HepG2 (cell line): ENCODE measurements around the gene CHST4. TPM values are rescaled to one million over a fixed set of nuclear protein-coding genes. Genes with fewer than 3 reads are reported as not detected.
A peak's percentile ranks its signal among the peaks of the same experiment; 100 is the strongest.

ENCODE experiments used
- ATM ChIP-seq: fragments of 450-650 bp; IDR thresholded peaks from 2 replicates; pipeline ENCODE4 v1.7.1; 2017; ENCODE audit warnings: mild to moderate bottlenecking, borderline replicate concordance
- CENPX ChIP-seq: sonication (generic); formaldehyde crosslinking; IDR thresholded peaks from 2 replicates; pipeline ENCODE4 v1.9.0; 2021; ENCODE audit warnings: mild to moderate bottlenecking, missing genetic modification reagents, moderate library complexity
- FOXA1 ChIP-seq, 2 experiments: fragments of 450-650 bp in 1 of 2; sonication (generic) in 1 of 2; formaldehyde crosslinking in 1 of 2; IDR thresholded peaks; 2 replicates each; pipeline versions ENCODE4 v1.4.0 to v1.6.1; 2016 to 2020; ENCODE audit warnings: missing genetic modification reagents in 1 of 2
- HNRNPLL ChIP-seq: fragments of 200-400 bp; formaldehyde crosslinking; IDR thresholded peaks from 2 replicates; pipeline ENCODE4 v1.6.1; 2017; ENCODE audit warnings: mild to moderate bottlenecking, low read depth, low read length; ENCODE audit not compliant: poor library complexity, severe bottlenecking
- IRF2 ChIP-seq: IDR thresholded peaks from 2 replicates; pipeline ENCODE4 v1.6.1; 2018; ENCODE audit warnings: missing genetic modification reagents, missing compliant biosample characterization
- KDM6A ChIP-seq: IDR thresholded peaks from 2 replicates; pipeline ENCODE4 v1.6.1; 2016; ENCODE audit warnings: low read depth
- MIER3 ChIP-seq: IDR thresholded peaks from 2 replicates; pipeline ENCODE4 v1.6.1; 2016; ENCODE audit warnings: missing compliant biosample characterization, borderline replicate concordance
- MIXL1 ChIP-seq: IDR thresholded peaks from 2 replicates; pipeline ENCODE4 v1.6.1; 2016
- NCOA2 ChIP-seq: sonication (generic); formaldehyde crosslinking; IDR thresholded peaks from 2 replicates; pipeline ENCODE4 v1.8.0; 2022; ENCODE audit warnings: inconsistent platforms
- NFKBIZ ChIP-seq: IDR thresholded peaks from 2 replicates; pipeline ENCODE4 v1.6.1; 2018; ENCODE audit warnings: missing genetic modification reagents, missing compliant biosample characterization
- NR2F2 ChIP-seq: IDR thresholded peaks from 2 replicates; pipeline ENCODE4 v1.6.1; 2012; ENCODE audit warnings: low read depth, inconsistent platforms, borderline replicate concordance
- PHB2 ChIP-seq: fragments of 450-650 bp; IDR thresholded peaks from 2 replicates; pipeline ENCODE4 v1.6.1; 2018; ENCODE audit not compliant: partially characterized antibody
- PPARG ChIP-seq: conservative IDR thresholded peaks from 2 replicates; pipeline ENCODE4 v1.6.1; 2016; ENCODE audit warnings: missing biosample characterization, missing genetic modification reagents
- RORA ChIP-seq: sonication (generic); formaldehyde crosslinking; IDR thresholded peaks from 2 replicates; pipeline ENCODE4 v1.5.0; 2020; ENCODE audit warnings: mild to moderate bottlenecking, missing genetic modification reagents, moderate library complexity
- SIX4 ChIP-seq: sonication (generic); formaldehyde crosslinking; IDR thresholded peaks from 2 replicates; pipeline ENCODE4 v1.4.0; 2020; ENCODE audit warnings: missing genetic modification reagents
- SP5 ChIP-seq: IDR thresholded peaks from 2 replicates; pipeline ENCODE4 v1.6.1; 2016; ENCODE audit warnings: low read depth, borderline replicate concordance
- TSC22D2 ChIP-seq: sonication (generic); formaldehyde crosslinking; IDR thresholded peaks from 2 replicates; pipeline ENCODE4 v1.5.1; 2020; ENCODE audit warnings: missing genetic modification reagents, mild to moderate bottlenecking, borderline replicate concordance
- ZBTB43 ChIP-seq: sonication (generic); formaldehyde crosslinking; conservative IDR thresholded peaks from 2 replicates; pipeline ENCODE4 v1.4.0; 2020; ENCODE audit warnings: missing genetic modification reagents
- ZKSCAN1 ChIP-seq: fragments of 150-350 bp; IDR thresholded peaks from 2 replicates; pipeline ENCODE4 v1.6.1; 2014; ENCODE audit warnings: low read length
- ZMYM4 ChIP-seq: sonication (generic); formaldehyde crosslinking; IDR thresholded peaks from 2 replicates; pipeline ENCODE4 v1.8.1; 2023; ENCODE audit warnings: mild to moderate bottlenecking, missing genetic modification reagents
- ZNF44 ChIP-seq: sonication (generic); formaldehyde crosslinking; IDR thresholded peaks from 2 replicates; pipeline ENCODE4 v1.5.1; 2020; ENCODE audit warnings: mild to moderate bottlenecking, missing genetic modification reagents
- polyA plus RNA-seq, 8 experiments: library from polyadenylated mRNA; depleted of rRNA in 3 of 8; stranded (reverse) in 7 of 8; unstranded in 1 of 8; fragments of >200 nt; fragmentation: Illumina TruSeq in 4 of 8; extraction: Trizol in 4 of 8; gene quantifications; 2 replicates each; pipeline versions ENCODE4 v1.2.1 to v1.2.3, GENCODE V29; 2011 to 2016; ENCODE audit warnings: low read depth in 4 of 8, missing spikeins in 1 of 8, mixed read lengths in 1 of 8; ENCODE audit not compliant: insufficient read depth in 1 of 8
- total RNA-seq, 5 experiments: library from RNA; depleted of rRNA; stranded (reverse); fragments of >200 nt; fragmentation: Illumina TruSeq; extraction: Trizol; gene quantifications; 2 replicates each; pipeline ENCODE4 v1.2.3, GENCODE V29; 2016; ENCODE audit warnings: low read depth in 1 of 5
- TF ChIP-seq, protein P1 (sequence below), 2 experiments: sonication (generic) in 1 of 2; formaldehyde crosslinking in 1 of 2; IDR thresholded peaks; 2 replicates each; pipeline versions ENCODE4 v1.4.0 to v1.6.1; 2018 to 2020; ENCODE audit warnings: missing genetic modification reagents in 2 of 2, borderline replicate concordance in 1 of 2, low read depth in 1 of 2, mild to moderate bottlenecking in 1 of 2, missing biosample characterization in 1 of 2
- TF ChIP-seq, protein P2 (sequence below): sonication (generic); formaldehyde crosslinking; IDR thresholded peaks from 2 replicates; pipeline ENCODE4 v1.5.0; 2020; ENCODE audit warnings: mild to moderate bottlenecking, low read depth, missing genetic modification reagents, borderline replicate concordance
- TF ChIP-seq, protein P3 (sequence below): sonication (generic); formaldehyde crosslinking; IDR thresholded peaks from 2 replicates; pipeline ENCODE4 v1.4.0; 2020; ENCODE audit warnings: missing genetic modification reagents
- TF ChIP-seq, protein P4 (sequence below): sonication (generic); formaldehyde crosslinking; IDR thresholded peaks from 2 replicates; pipeline ENCODE4 v1.5.1; 2020; ENCODE audit warnings: missing genetic modification reagents, mild to moderate bottlenecking, borderline replicate concordance

The CHST4 gene
- total and polyA plus RNA-seq, 2 of the 13 experiments (the other 11 are each of a cell fraction or from before 2014, with no cell fraction given), result not detected

DNA sequence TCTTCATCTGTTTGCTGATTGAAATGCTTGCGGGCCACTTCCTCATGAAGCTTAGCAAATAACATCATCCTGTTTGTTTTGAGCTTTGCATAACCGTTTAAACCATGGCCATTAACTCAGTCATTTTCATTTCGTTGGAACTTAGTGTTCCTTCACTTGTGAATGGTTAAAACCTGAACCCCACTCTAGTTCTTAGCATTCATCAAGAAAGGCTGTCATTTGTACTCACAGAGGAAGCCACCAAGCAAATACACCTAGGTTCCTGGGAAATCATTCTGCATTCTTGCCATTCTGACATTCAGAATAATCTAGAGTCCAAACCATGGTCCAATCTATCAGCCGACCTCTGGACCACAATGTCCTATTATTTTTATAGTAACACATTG, 59.1 kb downstream of the CHST4 start (continued):
- TF ChIP-seq, protein P1, sequence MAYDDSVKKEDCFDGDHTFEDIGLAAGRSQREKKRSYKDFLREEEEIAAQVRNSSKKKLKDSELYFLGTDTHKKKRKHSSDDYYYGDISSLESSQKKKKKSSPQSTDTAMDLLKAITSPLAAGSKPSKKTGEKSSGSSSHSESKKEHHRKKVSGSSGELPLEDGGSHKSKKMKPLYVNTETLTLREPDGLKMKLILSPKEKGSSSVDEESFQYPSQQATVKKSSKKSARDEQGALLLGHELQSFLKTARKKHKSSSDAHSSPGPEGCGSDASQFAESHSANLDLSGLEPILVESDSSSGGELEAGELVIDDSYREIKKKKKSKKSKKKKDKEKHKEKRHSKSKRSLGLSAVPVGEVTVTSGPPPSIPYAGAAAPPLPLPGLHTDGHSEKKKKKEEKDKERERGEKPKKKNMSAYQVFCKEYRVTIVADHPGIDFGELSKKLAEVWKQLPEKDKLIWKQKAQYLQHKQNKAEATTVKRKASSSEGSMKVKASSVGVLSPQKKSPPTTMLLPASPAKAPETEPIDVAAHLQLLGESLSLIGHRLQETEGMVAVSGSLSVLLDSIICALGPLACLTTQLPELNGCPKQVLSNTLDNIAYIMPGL (CRISPR knock-in tag; IDR thresholded peaks at IDR 0.05; ENCODE audit: borderline replicate concordance in 1 of 2, low read depth in 1 of 2), result 0 out of 4 replicates have a peak, but pooled peaks of 1 of the 2 experiments have one; percentile 8
- TF ChIP-seq CENPX (CRISPR knock-in tag), result no peak
- no peak for TF ChIP-seq SIX4 (CRISPR knock-in tag)
- peak; percentile 12; the same call in 1 of the 2 replicates for TF ChIP-seq SP5 (CRISPR knock-in tag)
- TF ChIP-seq ATM, result peak; percentile 94; the same call in 1 of the 2 replicates
- TF ChIP-seq IRF2 (CRISPR knock-in tag), result peak; percentile 71
- peak; percentile 88 for TF ChIP-seq NCOA2 (CRISPR knock-in tag)
- no peak for TF ChIP-seq ZMYM4
- no peak for TF ChIP-seq TSC22D2 (CRISPR knock-in tag)
- TF ChIP-seq HNRNPLL, result no peak
- 0 out of 2 replicates have a peak, but pooled peaks have one; percentile 10 for TF ChIP-seq MIER3 (CRISPR knock-in tag)
- TF ChIP-seq PHB2, result no peak
- TF ChIP-seq NFKBIZ (CRISPR knock-in tag), result peak; percentile 65
- TF ChIP-seq RORA (CRISPR knock-in tag), result no peak
- TF ChIP-seq, protein P2, sequence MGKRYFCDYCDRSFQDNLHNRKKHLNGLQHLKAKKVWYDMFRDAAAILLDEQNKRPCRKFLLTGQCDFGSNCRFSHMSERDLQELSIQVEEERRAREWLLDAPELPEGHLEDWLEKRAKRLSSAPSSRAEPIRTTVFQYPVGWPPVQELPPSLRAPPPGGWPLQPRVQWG, result no peak
- peak; percentile 28; the same call in 1 of the 2 replicates for TF ChIP-seq PPARG (CRISPR knock-in tag)
- no peak for TF ChIP-seq FOXA1 (IDR thresholded peaks at IDR 0.05)
- peak; percentile 87 for TF ChIP-seq FOXA1 (CRISPR knock-in tag; IDR thresholded peaks at IDR 0.05)
- TF ChIP-seq, protein P3, sequence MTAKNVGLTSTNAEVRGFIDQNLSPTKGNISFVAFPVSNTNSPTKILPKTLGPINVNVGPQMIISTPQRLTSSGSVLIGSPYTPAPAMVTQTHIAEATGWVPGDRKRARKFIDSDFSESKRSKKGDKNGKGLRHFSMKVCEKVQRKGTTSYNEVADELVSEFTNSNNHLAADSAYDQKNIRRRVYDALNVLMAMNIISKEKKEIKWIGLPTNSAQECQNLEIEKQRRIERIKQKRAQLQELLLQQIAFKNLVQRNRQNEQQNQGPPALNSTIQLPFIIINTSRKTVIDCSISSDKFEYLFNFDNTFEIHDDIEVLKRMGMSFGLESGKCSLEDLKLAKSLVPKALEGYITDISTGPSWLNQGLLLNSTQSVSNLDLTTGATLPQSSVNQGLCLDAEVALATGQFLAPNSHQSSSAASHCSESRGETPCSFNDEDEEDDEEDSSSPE (CRISPR knock-in tag), result peak; percentile 24; the same call in 1 of the 2 replicates
- TF ChIP-seq NR2F2, result no peak; the same call in 1 of the 2 replicates
- no peak for TF ChIP-seq ZKSCAN1
- no peak for TF ChIP-seq ZNF44
- TF ChIP-seq MIXL1 (CRISPR knock-in tag), result peak; percentile 85
- 0 out of 2 replicates have a peak, but pooled peaks have one; percentile 76 for TF ChIP-seq KDM6A (CRISPR knock-in tag)
- TF ChIP-seq, protein P4, sequence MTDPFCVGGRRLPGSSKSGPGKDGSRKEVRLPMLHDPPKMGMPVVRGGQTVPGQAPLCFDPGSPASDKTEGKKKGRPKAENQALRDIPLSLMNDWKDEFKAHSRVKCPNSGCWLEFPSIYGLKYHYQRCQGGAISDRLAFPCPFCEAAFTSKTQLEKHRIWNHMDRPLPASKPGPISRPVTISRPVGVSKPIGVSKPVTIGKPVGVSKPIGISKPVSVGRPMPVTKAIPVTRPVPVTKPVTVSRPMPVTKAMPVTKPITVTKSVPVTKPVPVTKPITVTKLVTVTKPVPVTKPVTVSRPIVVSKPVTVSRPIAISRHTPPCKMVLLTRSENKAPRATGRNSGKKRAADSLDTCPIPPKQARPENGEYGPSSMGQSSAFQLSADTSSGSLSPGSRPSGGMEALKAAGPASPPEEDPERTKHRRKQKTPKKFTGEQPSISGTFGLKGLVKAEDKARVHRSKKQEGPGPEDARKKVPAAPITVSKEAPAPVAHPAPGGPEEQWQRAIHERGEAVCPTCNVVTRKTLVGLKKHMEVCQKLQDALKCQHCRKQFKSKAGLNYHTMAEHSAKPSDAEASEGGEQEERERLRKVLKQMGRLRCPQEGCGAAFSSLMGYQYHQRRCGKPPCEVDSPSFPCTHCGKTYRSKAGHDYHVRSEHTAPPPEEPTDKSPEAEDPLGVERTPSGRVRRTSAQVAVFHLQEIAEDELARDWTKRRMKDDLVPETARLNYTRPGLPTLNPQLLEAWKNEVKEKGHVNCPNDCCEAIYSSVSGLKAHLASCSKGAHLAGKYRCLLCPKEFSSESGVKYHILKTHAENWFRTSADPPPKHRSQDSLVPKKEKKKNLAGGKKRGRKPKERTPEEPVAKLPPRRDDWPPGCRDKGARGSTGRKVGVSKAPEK (CRISPR knock-in tag), result 0 out of 2 replicates have a peak, but pooled peaks have one; percentile 9
- peak; percentile 51; the same call in 1 of the 2 replicates for TF ChIP-seq ZBTB43 (CRISPR knock-in tag)
